ENCODE results near the gene FXYD5.

Gene FXYD5

DNA sequence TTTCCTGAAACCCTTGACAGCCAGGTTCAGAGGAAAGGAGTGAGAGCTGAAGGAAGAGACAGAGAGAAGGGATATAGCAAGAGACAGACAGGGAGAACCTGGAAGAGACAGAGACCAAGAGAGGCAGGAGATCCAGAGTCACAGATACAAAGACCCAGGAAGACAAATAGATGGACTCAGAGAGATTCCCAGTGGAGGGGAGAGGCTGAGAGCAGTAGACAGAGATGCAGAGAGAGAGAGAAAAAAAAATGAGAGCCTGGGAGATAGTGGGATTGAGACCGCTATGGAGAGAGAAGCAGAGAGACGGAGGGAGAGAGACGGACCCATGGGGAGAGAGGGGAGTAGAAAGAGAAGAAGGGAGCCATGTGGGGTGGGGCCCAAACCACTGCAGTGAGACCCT is 10.7 kb upstream of the FXYD5 start:
- TF ChIP-seq EZH2phosphoT487 (IDR thresholded peaks at IDR 0.05; ENCODE audit: borderline replicate concordance), result no peak
- TF ChIP-seq, protein P1, sequence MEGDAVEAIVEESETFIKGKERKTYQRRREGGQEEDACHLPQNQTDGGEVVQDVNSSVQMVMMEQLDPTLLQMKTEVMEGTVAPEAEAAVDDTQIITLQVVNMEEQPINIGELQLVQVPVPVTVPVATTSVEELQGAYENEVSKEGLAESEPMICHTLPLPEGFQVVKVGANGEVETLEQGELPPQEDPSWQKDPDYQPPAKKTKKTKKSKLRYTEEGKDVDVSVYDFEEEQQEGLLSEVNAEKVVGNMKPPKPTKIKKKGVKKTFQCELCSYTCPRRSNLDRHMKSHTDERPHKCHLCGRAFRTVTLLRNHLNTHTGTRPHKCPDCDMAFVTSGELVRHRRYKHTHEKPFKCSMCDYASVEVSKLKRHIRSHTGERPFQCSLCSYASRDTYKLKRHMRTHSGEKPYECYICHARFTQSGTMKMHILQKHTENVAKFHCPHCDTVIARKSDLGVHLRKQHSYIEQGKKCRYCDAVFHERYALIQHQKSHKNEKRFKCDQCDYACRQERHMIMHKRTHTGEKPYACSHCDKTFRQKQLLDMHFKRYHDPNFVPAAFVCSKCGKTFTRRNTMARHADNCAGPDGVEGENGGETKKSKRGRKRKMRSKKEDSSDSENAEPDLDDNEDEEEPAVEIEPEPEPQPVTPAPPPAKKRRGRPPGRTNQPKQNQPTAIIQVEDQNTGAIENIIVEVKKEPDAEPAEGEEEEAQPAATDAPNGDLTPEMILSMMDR (conservative IDR thresholded peaks at IDR 0.05; ENCODE audit: low read length), result no peak
- no peak overlapping the region for H3K4me2 ChIP-seq (ENCODE audit: low read depth, low read length, poor library complexity, severe bottlenecking)
- H2AFZ ChIP-seq (ENCODE audit: low read length), result no peak overlapping the region
- no peaks in the 10 kb centered on the region for H3K9me2 ChIP-seq (replicated peaks; ENCODE audit: low read depth, low read length)
- H3F3A ChIP-seq (ENCODE audit: low read depth), result no peaks in the 10 kb centered on the region
- H3K4me3 ChIP-seq (ENCODE audit: low read length, poor library complexity, severe bottlenecking), result no peak overlapping the region
- no peaks in the 10 kb centered on the region for H3K79me2 ChIP-seq (ENCODE audit: insufficient read depth, low read length)
- no peaks in the 10 kb centered on the region for H3K27me3 ChIP-seq (ENCODE audit: insufficient read depth, low read length, poor library complexity, severe bottlenecking)
- H3K4me1 ChIP-seq (ENCODE audit: insufficient read depth, low read length, poor library complexity, severe bottlenecking), result peaks cover 9% of the 10 kb centered on the region
- no peak overlapping the region for H3K9ac ChIP-seq (ENCODE audit: low read depth, low read length, poor library complexity, severe bottlenecking)
- no peaks in the 10 kb centered on the region for H4K20me1 ChIP-seq (ENCODE audit: insufficient read depth, low read length, poor library complexity, severe bottlenecking)
- no peaks in the 10 kb centered on the region for H3K9me3 ChIP-seq (ENCODE audit: insufficient read depth, low read depth, low read length)
- H3K36me3 ChIP-seq (ENCODE audit: insufficient read depth, low read length), result no peaks in the 10 kb centered on the region

GRCh38 chr19:35144259-35144599 is 10.3 kb upstream of the FXYD5 start:
- Histone ChIP-seq H2AFZ (ENCODE audit: low read length) (no peak overlapping the region), H3K9me2 (replicated peaks; ENCODE audit: low read depth, low read length) (no peaks in the 10 kb centered on the region), H3F3A (ENCODE audit: low read depth) (no peaks in the 10 kb centered on the region), H3K4me2 (ENCODE audit: low read depth, low read length, poor library complexity, severe bottlenecking) (no peak overlapping the region), H3K27me3 (ENCODE audit: insufficient read depth, low read length, poor library complexity, severe bottlenecking) (no peaks in the 10 kb centered on the region), H3K9ac (ENCODE audit: low read depth, low read length, poor library complexity, severe bottlenecking) (no peak overlapping the region), H3K79me2 (ENCODE audit: insufficient read depth, low read length) (no peaks in the 10 kb centered on the region), H3K36me3 (ENCODE audit: insufficient read depth, low read length) (no peaks in the 10 kb centered on the region), H3K4me1 (ENCODE audit: insufficient read depth, low read length, poor library complexity, severe bottlenecking) (peaks cover 9% of the 10 kb centered on the region), H3K9me3 (ENCODE audit: insufficient read depth, low read depth, low read length) (no peaks in the 10 kb centered on the region), H3K4me3 (ENCODE audit: low read length, poor library complexity, severe bottlenecking) (no peak overlapping the region), H4K20me1 (ENCODE audit: insufficient read depth, low read length, poor library complexity, severe bottlenecking) (no peaks in the 10 kb centered on the region)
- TF ChIP-seq EZH2phosphoT487 (IDR thresholded peaks at IDR 0.05; ENCODE audit: borderline replicate concordance), result no peak
- TF ChIP-seq, protein P1 (conservative IDR thresholded peaks at IDR 0.05; ENCODE audit: low read length), result no peak

DNA sequence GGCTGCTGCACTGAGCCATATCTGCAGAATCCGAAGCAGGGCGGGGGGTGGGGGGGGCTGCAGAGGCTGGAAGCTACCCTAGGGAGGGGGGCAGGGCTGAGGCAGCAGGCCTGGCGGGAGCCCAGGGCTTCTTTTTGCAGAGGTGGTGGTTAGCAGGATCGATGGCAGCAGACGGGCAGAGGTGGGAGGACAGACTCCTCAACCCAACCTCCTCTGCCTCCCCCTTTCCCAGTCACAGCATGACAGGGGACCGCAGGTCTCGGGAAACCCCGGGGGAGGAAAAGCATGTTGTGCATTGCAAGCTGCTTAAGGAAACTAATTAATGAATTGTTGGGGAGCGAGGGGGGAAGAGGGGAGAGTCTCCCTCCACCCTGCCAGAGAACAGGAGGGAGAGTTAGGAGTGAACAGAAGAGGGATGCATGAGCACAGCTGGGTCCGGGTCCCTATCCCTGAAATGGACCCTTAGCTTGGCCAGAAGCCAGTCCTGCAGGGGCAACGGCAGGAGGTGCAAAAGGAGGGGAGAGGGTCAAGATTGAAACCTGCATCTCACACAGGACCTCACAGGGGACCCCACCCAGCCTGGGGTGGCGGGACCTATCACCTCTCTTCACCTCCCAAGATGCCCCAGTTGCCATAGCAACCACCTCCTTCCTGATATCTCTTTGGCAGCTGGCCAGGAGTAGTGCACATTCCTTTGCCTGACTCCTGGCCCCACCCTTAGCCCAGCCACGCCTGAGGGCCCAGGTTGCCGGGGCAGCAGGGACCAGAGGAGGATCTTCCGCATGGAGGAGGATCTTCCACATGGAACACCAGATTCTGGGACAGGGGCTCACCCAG is 9.7 kb upstream of the FXYD5 start:
- H3K9me2 ChIP-seq (replicated peaks; ENCODE audit: low read depth, low read length), result no peaks in the 10 kb centered on the region
- no peak overlapping the region for H3K4me2 ChIP-seq (ENCODE audit: low read depth, low read length, poor library complexity, severe bottlenecking)
- no peaks in the 10 kb centered on the region for H3K79me2 ChIP-seq (ENCODE audit: insufficient read depth, low read length)
- no peaks in the 10 kb centered on the region for H4K20me1 ChIP-seq (ENCODE audit: insufficient read depth, low read length, poor library complexity, severe bottlenecking)
- H3K27me3 ChIP-seq (ENCODE audit: insufficient read depth, low read length, poor library complexity, severe bottlenecking), result no peaks in the 10 kb centered on the region
- no peaks in the 10 kb centered on the region for H3F3A ChIP-seq (ENCODE audit: low read depth)
- H3K9ac ChIP-seq (ENCODE audit: low read depth, low read length, poor library complexity, severe bottlenecking), result no peak overlapping the region
- TF ChIP-seq, protein P1 (conservative IDR thresholded peaks at IDR 0.05; ENCODE audit: low read length), result no peak
- TF ChIP-seq EZH2phosphoT487 (IDR thresholded peaks at IDR 0.05; ENCODE audit: borderline replicate concordance), result no peak
- H3K4me3 ChIP-seq (ENCODE audit: low read length, poor library complexity, severe bottlenecking), result no peak overlapping the region
- peaks cover 9% of the 10 kb centered on the region for H3K4me1 ChIP-seq (ENCODE audit: insufficient read depth, low read length, poor library complexity, severe bottlenecking)
- H3K9me3 ChIP-seq (ENCODE audit: insufficient read depth, low read depth, low read length), result no peaks in the 10 kb centered on the region
- H2AFZ ChIP-seq (ENCODE audit: low read length), result no peak overlapping the region
- H3K36me3 ChIP-seq (ENCODE audit: insufficient read depth, low read length), result no peaks in the 10 kb centered on the region

Measured in Loucy (cell line).